GM21390 (cell line): ENCODE results near the gene PAX2.

Experiments
- ATAC-seq: cut with Tn5 transposase; IDR thresholded peaks from one replicate; pipeline ENCODE4 v1.9.1; 2021; ENCODE audit not compliant: unreplicated experiment

The PAX2 gene

DNA sequence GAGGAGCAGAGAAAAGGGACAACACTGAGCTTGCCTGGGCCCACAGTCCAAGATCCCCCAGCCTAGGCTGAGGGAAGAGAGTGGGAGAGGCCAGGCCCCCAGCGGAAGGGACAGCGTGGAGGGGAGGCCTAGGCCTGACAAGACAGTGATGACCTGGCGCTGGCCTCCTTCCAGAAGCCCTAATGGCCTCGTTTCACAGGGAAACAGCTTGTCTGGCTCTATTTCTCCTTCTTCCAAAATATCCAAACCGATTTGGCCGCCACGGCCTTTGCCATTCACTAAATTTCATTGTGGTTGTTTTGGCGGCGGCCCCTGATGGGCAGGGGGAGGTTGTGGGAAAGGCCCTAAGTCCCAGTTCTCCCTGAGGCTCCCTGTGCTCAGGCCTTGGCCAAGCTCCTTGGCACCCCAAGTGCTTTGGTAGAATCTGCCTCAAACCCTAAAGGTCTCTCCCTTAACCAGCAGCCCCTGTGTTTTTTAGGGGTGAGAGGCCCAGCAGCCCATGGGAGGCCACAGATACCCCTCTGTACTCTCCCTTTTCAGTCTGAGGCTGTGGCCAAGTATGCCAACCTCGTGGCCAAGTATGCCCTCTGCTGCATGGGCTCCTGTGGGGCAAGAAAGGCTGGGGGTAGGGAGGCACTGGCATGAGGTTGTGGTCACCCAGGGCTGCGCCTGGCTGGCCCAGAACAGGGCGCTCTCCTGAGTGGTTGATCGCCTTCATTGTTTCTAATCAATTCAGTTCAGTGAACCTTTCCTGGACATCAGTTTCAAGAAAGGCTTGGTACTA lies 37.3 kb downstream of the PAX2 start:
- ATAC-seq = no peak

DNA sequence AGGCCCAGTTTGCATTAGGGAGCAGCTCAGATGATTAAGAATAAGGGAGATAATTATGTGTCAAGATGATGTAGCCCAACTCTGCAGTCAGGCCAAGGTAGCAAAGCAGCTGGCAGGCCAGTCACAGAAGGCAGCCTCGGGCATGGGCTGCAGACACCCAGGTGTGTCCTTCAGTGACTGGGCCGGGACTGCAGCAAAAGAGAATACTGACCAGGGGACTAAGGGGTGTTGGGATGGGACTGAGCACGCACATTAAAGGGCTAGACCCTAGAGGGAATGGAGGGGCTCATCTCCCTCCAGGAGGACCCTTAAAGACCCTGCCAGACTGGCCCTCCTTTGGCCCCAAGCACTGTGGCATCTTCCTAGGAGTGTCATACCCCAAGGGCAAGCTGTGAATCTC lies 38.7 kb downstream of the PAX2 start:
- ATAC-seq = no peak

DNA sequence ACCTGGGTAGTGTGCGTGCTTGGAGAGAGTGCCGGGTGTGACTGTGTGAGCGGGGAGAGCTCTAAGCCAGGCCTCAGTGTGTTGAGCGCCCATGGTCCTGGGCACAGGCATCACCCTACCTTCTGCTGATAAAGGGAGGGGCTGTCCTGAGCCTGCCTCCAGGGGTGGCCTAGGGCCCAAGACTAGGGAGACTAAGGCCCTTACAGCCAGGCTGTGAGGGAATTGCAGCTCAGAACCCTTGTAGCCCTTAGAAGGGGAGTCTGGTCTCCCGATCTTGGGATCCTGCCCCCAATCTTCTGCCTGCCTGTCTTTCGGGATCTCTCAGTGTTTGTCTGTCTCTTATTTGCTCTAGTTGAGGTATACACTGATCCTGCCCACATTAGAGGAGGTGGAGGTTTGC lies 41.2 kb downstream of the PAX2 start:
- no peak for ATAC-seq

DNA sequence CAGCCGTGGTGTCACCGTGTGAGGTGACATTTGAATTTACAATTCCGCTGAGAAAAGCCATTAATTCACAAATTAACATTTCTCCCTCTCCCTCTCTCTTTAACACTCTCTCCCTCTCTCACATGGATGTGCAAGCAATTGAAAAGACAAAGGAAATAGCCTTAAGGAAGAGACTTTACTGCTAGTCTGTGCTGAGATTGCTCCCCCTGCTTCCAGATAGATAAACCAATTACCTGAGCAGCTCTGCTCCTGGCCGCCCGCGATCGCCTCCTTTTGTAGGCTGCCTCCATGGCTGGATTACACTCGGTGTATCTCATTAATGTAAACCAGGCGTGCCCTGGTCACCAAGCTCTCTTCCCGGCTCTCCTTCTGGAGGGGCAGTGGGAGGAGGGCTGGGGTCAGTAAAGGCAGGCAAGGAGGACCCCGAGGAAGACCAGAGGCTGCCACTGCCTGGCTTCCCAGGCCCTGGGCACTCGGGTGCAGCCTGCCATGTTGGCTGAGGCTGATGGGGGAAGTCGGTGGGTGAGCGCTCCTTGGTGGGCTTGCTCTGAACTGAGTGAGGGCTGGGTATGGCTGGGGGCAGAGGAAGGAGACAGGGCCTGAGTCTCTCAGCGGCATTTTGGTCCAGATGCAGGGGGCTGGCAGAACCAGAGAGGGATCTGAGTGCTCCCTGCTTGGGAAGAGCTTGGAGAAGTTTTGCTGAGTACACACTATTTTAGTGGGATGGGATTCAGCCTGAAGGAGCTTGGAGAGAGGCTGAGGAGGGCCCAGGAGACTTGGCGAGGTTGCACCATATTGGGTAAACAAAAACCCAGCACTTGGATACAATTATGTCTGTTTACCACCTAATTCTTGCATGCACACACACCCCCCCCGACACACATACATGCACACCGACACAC lies 42.9 kb downstream of the PAX2 start:
- ATAC-seq = no peak

DNA sequence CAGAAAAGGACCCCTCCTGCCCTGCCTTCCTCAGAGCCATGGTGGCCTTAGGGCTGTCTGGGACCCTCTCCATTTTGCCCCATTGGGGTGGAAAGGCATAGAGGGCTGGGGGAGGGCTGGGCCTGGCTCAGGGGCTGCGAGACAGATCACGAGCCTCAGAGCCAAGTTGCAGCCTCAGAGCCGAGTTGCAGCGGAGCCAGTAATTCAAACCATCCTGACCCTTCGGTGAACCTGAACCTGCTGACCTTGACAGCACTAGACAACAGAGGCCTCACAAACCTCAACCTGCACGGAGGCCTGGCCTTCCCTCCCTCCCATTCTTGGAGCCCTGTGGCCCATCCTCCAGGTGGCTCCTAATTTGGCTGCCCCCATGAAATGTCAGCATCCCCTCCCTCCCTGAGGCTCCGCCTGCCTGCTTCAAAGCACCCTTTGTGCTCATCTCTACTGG lies 45.4 kb downstream of the PAX2 start:
- ATAC-seq = no peak

DNA sequence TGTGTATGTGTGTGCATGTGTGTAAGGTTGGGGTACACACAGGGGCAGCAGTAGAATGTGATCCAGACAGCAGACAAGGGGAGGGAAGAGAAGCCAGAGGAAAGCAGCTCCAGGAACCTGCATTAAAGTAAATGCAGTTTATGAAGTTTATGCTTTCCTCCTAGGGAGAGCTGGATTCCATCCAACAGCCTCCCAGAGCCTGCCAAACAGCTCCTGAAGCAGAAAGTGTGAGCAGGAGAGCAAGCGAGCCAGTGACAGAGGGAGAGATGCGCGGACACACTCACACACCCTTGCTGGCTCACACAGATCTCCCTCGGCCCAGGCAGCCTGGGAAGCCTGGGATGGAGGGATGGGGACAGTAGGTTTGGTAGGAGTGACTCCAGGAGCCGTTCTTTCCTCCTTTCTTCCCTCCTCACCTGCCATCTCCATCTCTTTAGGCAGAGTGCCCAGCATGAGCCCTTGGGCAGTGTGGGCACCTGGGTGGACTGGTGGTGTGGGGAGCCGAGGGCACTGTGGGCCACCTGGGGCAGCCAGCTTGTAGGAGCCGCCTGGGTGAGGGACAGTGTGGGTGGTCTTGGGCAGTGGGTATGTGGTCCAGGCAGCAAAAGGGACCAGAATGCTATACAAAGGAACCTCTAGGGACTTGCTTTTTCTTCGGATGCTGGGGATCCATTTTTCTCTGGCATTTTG lies 46.1 kb downstream of the PAX2 start:
- no peak for ATAC-seq

DNA sequence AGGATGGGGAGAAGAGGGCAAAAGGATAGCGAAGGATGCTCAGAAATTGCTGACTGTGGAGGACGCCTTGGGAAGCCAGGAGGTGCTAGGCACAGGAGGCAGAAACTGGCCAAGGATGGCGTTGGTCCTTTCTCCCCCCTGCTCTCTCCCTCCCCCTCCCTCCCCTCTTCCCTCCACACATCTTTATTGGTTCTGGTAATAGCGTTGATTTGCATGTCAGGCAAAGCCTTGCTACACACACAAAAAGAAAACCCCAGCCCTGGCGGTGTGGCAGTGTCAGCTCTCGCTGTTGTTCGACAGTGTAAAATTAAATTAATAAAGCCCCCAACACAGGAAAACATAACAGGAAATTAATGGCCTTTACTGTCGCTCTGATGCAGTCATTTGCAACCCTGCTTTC lies 47.2 kb downstream of the PAX2 start:
- no peak for ATAC-seq

DNA sequence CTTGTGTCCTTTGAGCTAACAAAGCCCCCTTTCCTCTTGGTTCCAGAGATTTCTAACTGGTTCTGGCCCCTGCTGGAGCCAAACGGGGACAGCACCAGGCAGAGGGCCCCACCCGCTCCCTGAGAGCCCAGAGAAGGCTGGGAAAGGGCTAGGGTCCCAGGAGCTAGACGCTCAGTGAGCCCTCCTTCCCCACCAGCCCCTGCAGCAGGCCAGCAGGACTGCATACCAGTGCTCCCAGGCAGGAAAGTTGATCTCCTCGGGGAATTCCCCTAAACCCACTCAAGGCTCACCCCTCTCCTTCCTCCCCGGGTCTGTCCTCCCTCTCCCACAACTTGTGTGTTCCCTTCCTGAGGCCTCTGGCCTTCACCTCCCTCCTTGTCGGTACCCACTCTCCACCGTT lies 47.7 kb downstream of the PAX2 start:
- ATAC-seq = no peak

DNA sequence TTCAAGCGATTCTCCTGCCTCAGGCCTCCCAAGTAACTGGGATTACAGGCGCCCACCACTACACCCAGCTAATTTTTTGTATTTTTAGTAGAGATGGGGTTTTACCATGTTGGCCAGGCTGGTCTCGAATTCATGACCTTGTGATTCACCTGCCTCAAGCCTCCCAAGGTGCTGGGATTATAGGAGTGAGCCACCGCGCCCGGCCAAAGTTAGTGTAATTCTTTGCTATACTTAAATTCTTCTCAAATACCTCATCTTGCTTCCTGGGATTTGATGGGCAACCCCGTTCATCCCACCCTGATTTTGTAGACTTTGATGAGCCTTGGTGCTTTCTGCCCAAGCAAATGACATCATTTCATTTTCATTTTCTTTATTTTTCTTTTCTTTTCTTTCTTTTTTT lies 54.5 kb downstream of the PAX2 start:
- ATAC-seq = no peak

DNA sequence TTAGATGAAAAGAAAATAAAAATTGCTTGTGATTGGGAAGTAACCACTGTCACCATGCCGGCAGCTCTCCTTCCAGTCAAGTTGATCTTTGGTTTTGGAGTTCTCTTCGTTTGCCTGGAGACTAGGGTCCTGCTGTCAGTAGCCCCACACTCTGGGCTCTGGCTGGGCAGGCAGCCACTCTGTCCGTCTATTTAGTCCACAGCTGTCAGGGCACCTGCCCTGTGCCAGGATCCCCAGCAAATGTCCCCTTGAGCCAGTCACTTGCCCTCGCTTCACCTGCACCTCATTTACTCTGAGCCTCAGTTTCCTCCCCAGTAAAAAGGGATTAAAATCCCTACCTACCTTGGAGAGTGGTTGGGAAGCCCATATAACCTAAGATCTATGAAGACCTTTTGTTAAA lies 55.5 kb downstream of the PAX2 start:
- ATAC-seq = no peak

DNA sequence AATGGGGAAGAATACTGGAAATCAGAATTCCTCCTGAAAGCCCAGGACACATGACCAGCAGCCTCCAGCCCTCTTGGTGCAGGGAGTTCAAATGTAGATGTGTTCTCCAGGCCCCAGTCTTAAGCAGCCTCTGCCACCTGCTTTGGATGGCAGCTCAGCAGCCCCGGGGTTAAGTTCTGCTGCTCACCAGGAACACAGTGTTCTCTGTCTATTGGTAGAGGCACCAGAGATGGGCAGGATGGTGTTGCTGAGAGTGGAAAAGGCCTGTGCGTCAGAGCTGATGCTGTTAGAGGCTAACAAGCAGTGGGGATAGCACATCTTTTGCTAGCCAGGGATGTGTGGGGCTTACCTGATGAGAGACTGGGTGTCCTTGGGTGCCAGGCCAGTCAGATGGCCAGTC lies 56.8 kb downstream of the PAX2 start:
- no peak for ATAC-seq

DNA sequence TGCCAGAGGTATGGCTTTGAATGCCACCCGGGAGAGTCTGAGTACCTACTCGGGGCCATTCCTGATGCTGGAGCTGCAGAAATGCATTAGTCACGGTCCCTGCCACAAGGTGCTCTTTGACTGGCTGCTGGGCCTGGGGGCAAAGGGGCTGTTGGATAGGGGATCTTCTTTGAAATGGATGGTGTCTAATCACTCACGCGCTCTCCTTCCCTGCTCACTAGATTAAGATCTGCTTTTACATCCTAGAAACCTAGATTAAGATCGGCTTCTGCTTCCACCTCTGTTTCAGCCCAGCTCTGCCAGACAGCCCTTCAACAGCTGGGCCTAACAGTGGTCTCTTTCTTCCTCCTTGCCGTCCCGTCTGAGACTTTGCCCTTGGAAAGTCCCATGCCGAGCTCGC lies 57.2 kb downstream of the PAX2 start:
- ATAC-seq = no peak

DNA sequence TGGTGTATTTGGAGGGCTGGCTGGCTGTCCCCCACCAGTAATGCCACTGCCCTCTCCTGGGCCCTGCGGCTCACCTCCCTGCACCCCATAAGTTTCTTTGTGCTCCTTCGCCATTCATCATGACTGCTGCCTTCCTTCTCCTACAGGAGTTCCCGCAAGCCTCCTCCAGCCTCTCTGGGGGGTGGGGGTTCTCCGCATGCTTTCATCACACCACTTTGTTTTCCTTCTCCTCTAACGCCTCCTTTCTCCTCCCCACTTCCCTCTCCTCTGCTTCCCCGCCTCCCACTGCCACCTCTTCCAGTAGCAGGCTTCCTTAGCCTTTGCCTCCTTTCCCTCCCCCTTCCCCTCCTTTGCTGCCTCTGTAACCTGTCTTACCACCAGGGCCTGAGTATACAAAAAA lies 58.1 kb downstream of the PAX2 start:
- ATAC-seq = no peak

DNA sequence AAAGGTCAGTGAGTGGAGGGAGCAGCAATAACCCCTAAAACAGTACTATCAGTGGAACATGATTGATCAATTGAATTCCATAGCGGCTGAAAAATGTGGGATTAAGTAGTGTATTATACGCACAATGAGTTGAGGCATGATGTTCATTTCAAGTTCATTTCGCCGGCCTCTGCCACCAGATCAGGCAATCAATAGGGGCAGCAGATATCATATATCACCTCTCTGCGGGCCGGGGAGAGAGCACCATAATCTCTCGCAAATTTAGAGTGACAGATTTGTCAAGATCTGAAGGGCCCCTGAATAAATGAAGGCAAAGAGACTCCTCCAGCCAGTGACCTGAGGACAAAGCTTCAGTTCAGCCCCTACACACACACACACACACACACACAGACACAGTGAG lies 58.5 kb downstream of the PAX2 start:
- ATAC-seq = no peak

DNA sequence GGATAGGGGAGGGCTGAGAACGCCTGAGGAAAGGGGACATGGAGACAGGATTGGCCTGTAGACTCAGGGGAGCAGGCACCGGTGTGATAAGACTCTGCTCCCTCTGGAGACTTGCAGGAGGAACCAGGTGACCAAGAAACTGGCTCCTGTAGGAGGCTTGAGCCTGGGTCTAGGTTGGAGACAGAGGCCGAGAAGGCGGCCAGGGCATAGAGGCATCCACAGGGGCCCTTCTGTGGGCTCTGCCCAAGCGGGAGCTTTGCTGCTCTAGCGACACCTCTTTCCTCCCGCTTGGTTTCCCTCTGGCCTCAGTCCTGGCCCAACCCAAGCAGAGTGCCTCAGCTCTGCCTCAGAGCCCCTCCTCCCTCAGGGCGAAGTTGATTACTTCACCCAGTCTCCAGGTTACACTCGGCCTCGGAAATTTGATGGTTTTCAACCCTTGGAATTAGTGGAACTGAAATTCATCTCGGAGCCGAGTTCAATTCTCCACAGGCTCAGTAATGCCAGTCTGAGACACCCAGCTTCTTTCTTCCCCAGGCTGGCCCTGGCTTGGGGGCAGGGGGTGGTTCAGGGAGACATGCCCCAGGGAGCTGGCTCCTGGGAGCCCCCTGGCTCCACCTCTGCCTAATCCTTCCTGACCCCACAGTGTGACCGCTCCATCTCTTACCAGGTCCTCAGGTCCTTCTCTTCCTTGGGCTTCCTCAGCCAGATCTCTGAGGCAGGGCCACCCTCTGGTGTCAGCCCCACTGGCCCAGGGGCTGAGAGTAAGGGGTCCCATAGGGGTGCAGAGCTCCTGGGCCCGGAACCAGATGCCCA lies 60.4 kb downstream of the PAX2 start:
- no peak for ATAC-seq

DNA sequence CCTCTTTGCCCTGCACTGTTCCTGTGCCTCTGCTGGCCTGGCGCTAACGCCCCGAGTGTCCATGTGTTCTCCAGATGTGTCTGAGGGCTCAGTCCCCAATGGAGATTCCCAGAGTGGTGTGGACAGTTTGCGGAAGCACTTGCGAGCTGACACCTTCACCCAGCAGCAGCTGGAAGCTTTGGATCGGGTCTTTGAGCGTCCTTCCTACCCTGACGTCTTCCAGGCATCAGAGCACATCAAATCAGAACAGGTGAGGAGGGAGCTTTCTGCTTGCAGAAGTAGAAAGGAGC lies 60.9 kb downstream of the PAX2 start:
- no peak for ATAC-seq

DNA sequence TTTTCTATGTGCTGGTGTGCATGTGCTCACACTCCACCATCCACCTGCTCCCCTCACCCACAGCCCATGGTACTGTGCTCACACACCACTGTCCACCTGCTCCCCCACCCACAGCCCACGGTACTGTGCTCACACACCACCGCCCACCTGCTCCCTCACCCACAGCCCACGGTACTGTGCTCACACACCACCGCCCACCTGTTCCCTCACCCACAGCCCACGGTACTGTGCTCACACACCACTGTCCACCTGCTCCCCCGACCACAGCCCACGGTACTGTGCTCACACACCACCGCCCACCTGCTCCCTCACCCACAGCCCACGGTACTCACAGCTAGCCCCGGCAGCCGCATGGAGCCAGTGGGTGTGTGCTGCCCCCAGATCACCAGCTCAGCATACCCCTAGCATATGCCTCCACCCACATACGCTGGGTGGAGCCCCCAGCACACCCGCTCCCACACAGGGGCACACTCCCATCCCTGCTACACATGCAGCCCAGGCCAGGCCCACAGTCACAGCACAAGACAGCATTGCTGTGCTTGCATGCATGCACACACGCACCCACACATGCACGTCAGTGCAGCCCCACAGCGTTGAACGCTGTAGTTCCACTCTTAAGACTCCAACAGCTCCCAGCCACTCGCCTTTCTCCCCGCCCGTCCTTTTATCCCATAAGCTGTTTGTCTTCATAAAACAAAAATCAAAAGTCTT lies 62.0 kb downstream of the PAX2 start:
- ATAC-seq = no peak

DNA sequence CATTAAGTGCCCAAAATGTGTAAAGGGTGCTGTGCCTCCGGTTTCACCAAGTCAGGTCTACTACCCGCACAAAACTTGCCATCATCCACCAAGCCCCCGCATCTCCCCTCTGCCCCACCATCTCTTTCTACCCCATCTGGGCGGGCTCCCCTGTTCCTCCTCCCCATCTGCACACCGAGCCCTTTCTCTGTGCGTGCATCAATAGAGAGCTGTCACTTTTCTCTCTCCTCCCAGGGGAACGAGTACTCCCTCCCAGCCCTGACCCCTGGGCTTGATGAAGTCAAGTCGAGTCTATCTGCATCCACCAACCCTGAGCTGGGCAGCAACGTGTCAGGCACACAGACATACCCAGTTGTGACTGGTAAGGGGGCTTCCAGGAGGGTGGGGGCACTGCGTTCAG lies 63.5 kb downstream of the PAX2 start:
- no peak for ATAC-seq

DNA sequence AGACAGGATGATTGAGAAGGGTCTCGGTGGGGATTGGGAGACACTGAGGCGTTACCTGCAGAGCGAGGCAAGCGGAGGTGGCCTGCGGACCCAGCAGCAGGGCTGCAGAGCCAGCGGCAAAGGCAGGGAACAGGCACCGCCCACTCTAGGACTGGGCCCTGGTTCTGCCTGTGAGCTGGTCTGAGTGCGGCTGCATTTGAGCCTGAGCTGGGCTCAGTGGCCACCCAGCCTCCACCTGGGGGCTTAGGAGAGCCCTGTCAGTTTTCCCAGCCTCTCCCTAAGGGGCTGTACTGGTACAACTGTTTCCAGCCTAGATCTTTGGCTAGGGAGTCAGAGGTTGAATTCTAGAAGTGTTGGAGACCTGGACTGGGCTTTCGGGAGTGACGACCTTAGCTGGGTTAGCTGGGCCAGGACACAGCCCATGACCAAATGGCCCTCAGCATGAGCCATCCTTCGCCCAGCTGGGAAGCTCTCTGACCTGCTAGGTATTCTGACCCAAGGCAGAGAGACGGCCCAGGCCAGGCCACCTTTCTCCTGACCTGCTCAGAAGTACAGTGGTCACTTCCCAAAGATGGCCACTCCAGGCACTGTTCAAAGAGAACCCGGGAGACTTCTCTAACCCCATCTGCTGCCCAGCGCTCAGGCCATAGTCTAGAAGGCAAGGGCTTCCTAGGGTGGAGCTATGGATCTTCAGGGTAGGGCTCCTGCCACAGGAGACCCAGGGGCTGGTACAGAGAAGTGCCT lies 64.9 kb downstream of the PAX2 start:
- no peak for ATAC-seq

DNA sequence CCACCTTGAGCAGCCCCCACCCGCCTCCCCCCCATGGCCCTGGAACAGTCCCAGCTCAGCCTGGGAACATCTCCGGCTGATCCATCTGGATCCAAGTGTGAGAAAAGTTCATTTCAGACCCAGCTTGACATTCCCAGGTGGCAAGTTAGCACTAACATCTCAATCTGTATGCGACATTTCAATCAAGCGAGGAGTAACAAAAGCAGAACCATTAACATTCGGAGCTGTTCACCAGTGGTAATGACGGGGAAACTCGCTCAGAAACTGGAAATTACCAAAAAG lies 65.4 kb downstream of the PAX2 start:
- ATAC-seq = no peak
